Glutamatergic neuron (in vitro differentiated cells): ENCODE measurements around the gene TMEM250. TPM values are rescaled to one million over a fixed set of nuclear protein-coding genes. Genes with fewer than 3 reads are reported as not detected.

Experiments used
- DNase-seq: peaks from one replicate; pipeline ENCODE4 v3.0.0; 2022
- H3K27ac Mint-ChIP-seq: one replicate; pipeline ENCODE4 v1.8.0; 2020; ENCODE audit warnings: mild to moderate bottlenecking, mixed read lengths, inconsistent platforms; ENCODE audit not compliant: unreplicated experiment
- H3K27me3 Mint-ChIP-seq: one replicate; pipeline ENCODE4 v1.8.0; 2020; ENCODE audit warnings: mild to moderate bottlenecking, moderate library complexity, mixed read lengths, inconsistent platforms; ENCODE audit not compliant: unreplicated experiment
- H3K36me3 Mint-ChIP-seq: one replicate; pipeline ENCODE4 v1.8.0; 2020; ENCODE audit warnings: mild to moderate bottlenecking, mixed read lengths, inconsistent platforms; ENCODE audit not compliant: unreplicated experiment
- H3K4me1 Mint-ChIP-seq: one replicate; pipeline ENCODE4 v1.8.0; 2020; ENCODE audit warnings: mild to moderate bottlenecking, low read depth, mixed read lengths, inconsistent platforms; ENCODE audit not compliant: unreplicated experiment
- H3K4me3 Mint-ChIP-seq: one replicate; pipeline ENCODE4 v1.8.0; 2020; ENCODE audit warnings: mild to moderate bottlenecking, mixed read lengths, inconsistent platforms; ENCODE audit not compliant: unreplicated experiment
- H3K9me3 Mint-ChIP-seq: one replicate; pipeline ENCODE4 v1.8.0; 2020; ENCODE audit warnings: mild to moderate bottlenecking, moderate library complexity, mixed read lengths, inconsistent platforms; ENCODE audit not compliant: unreplicated experiment
- CTCF ChIP-seq: fragments of 200-600 bp; sonication (generic); IDR thresholded peaks from one replicate; pipeline ENCODE4 v1.5.0; 2021; ENCODE audit not compliant: partially characterized antibody, unreplicated experiment
- total RNA-seq: library from RNA; stranded (reverse); fragmentation: NEBNext Ultra II Directional; extraction: Animal tissue kit (Norgen Biotek cat#: 25700); gene quantifications from one replicate; pipeline ENCODE4 v1.2.1, GENCODE V29; 2021; ENCODE audit not compliant: unreplicated experiment

The TMEM250 gene
- total RNA-seq, 1 donor from 2014 or later: 16.0 TPM

- Mint-ChIP-seq H3K9me3 (peaks cover 15% of the 10 kb centered on the region), H3K27me3 (peaks cover 11% of the 10 kb centered on the region), H3K4me1 (peaks cover 5% of the 10 kb centered on the region), H3K27ac (no peak overlapping the region), H3K36me3 (peaks cover 2% of the 10 kb centered on the region), H3K4me3 (no peak overlapping the region)
- DNase-seq: no peak
- no peak for TF ChIP-seq CTCF
Measured at GRCh38 chr9:136159851-136160250, 41.2 kb upstream of the TMEM250 start.

GRCh38 chr9:136157477-136158265 is 39.0 kb upstream of the TMEM250 start:
- H3K4me1 Mint-ChIP-seq: peaks cover 5% of the 10 kb centered on the region
- H3K27ac Mint-ChIP-seq: no peak overlapping the region
- peaks cover 10% of the 10 kb centered on the region for H3K27me3 Mint-ChIP-seq
- no peaks in the 10 kb centered on the region for H3K36me3 Mint-ChIP-seq
- TF ChIP-seq CTCF: no peak
- no peak for DNase-seq
- peaks cover 13% of the 10 kb centered on the region for H3K9me3 Mint-ChIP-seq
- no peak overlapping the region for H3K4me3 Mint-ChIP-seq

GRCh38 chr9:136156209-136157120 is 37.8 kb upstream of the TMEM250 start:
- no peak overlapping the region for H3K27ac Mint-ChIP-seq
- no peak overlapping the region for H3K4me3 Mint-ChIP-seq
- peaks cover 16% of the 10 kb centered on the region for H3K27me3 Mint-ChIP-seq
- H3K4me1 Mint-ChIP-seq: peaks cover 14% of the 10 kb centered on the region
- no peaks in the 10 kb centered on the region for H3K36me3 Mint-ChIP-seq
- DNase-seq: no peak
- TF ChIP-seq CTCF: no peak
- peaks cover 12% of the 10 kb centered on the region for H3K9me3 Mint-ChIP-seq

GRCh38 chr9:136155576-136155975 is 36.9 kb upstream of the TMEM250 start:
- Mint-ChIP-seq H3K9me3 (peaks cover 9% of the 10 kb centered on the region), H3K27ac (no peak overlapping the region), H3K36me3 (no peaks in the 10 kb centered on the region), H3K4me1 (peaks cover 11% of the 10 kb centered on the region), H3K4me3 (no peak overlapping the region), H3K27me3 (peaks cover 16% of the 10 kb centered on the region)
- TF ChIP-seq CTCF: no peak
- DNase-seq: no peak
